HUES64 (cell line): Measurements from ENCODE around the gene STARD13.

ENCODE experiments used
- H3K27ac ChIP-seq: 2 replicates; pipeline ENCODE4 v1.7.0; 2013; ENCODE audit warnings: low read depth, low read length, inconsistent platforms
- H3K27me3 ChIP-seq: 2 replicates; pipeline ENCODE4 v1.6.1; 2013; ENCODE audit warnings: mild to moderate bottlenecking, low read length; ENCODE audit not compliant: insufficient read depth
- H3K36me3 ChIP-seq: 2 replicates; pipeline ENCODE4 v1.6.1; 2013; ENCODE audit warnings: mild to moderate bottlenecking, low read length; ENCODE audit not compliant: insufficient read depth
- H3K4me1 ChIP-seq: 2 replicates; pipeline ENCODE4 v1.6.1; 2013; ENCODE audit warnings: mild to moderate bottlenecking, low read length, moderate library complexity; ENCODE audit not compliant: insufficient read depth
- H3K4me3 ChIP-seq: 2 replicates; pipeline ENCODE4 v1.5.1; 2013; ENCODE audit warnings: mild to moderate bottlenecking, low read length, moderate library complexity
- H3K9ac ChIP-seq: 2 replicates; pipeline ENCODE4 v1.6.1; 2013; ENCODE audit warnings: mild to moderate bottlenecking, low read depth, low read length
- H3K9me3 ChIP-seq: 2 replicates; pipeline ENCODE4 v1.6.1; 2013; ENCODE audit warnings: low read depth, low read length; ENCODE audit not compliant: insufficient read depth
- WGBS: fragments of 150-250, 120-280 bp; methylation state at CpG from one replicate; pipeline ENCODE4 v1.1.7; 2013; ENCODE audit warnings: missing lambda C conversion rate; 5-methylcytosine and 5-hydroxymethylcytosine counted together

STARD13 gene

DNA sequence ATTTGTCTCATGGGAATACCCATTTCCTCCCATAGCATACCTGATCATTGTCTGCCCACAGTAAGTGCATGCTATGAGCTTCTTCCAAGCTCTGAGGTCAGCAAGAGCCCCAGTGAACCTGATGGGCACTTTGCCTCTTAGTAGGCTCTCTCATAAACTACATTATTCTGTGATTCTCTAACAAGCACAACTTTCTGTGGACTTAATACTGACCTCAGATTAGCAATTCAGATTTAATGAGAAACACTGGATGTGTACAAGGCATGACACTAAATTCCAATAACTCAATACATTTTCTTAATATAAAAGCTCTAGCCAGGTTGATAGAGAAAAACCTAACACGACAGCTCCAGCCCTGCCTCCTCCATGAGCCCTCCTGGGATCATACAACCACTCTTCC, 23.3 kb upstream of the STARD13 start:
- 83% methylated on average over 1 of the region's 1 CpG for WGBS
- H3K9me3 ChIP-seq: no peaks in the 10 kb centered on the region
- no peaks in the 10 kb centered on the region for H3K36me3 ChIP-seq
- no peak overlapping the region for H3K9ac ChIP-seq
- no peaks in the 10 kb centered on the region for H3K27me3 ChIP-seq
- H3K27ac ChIP-seq: no peak overlapping the region
- no peak overlapping the region for H3K4me3 ChIP-seq
- 0 out of 2 replicates have a peak, but pooled peaks cover 3% of the 10 kb centered on the region for H3K4me1 ChIP-seq

DNA sequence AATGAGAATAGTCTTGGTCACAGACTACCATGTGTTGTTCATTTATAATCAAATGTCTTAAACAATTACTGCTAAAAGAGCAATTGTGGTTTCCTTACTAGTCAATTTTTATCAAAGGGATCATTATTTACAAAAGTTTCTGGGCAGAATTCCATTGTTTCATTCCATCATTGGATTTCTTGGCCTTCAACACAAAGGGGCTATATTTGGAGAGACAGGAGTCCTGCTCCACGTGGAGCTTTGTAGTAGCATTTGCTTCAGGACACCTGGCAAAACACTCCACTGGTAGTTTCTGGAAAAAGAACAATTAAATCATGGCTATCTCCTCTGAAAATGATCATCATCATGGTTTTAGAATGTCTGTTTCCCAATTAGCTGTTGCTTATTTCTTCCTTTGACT, 22.3 kb upstream of the STARD13 start:
- H3K4me1 ChIP-seq: 0 out of 2 replicates have a peak, but pooled peaks cover 3% of the 10 kb centered on the region
- H3K27me3 ChIP-seq: no peaks in the 10 kb centered on the region
- no peaks in the 10 kb centered on the region for H3K9me3 ChIP-seq
- no peak overlapping the region for H3K9ac ChIP-seq
- no peak overlapping the region for H3K4me3 ChIP-seq
- 85% methylated on average over 1 of the region's 1 CpG for WGBS
- no peaks in the 10 kb centered on the region for H3K36me3 ChIP-seq
- H3K27ac ChIP-seq: no peak overlapping the region

DNA sequence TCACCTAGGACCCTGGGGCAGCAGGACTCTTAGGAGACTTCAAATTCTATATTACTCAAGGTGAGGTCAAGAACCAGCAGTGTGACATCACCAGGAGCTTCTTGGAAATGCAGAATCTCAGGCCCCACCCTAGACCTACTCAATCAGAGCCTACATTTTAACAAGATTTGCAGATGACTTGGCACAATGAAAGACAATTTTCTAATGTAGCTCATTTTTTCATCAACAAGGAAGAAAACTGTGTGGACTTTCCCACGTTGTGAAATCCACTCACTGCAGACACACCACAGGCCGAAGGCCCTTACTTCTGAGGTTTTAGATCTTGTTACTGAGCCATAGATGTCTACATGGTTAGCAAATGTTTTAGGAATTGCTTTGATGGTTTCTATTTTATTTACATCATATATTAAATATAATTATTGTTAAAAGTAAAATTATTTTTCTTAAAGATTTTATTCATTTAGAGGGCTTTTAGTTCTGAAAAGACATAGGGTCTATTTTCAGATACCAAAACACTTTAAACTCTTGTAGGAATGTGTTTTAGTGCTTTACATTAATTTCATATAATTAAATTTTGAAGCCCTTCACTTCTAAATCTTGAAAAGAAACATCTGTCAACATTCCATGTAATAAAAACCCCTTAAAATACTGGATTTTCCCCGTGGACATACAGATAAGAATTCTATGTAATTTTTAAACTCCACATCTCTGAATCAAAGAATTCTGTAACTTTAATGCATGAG, 18.5 kb upstream of the STARD13 start:
- Histone ChIP-seq H3K9me3 (no peaks in the 10 kb centered on the region), H3K27ac (no peak overlapping the region), H3K4me1 (no peaks in the 10 kb centered on the region), H3K27me3 (no peaks in the 10 kb centered on the region), H3K36me3 (no peaks in the 10 kb centered on the region), H3K9ac (no peak overlapping the region), H3K4me3 (no peak overlapping the region)
- WGBS: 98% methylated on average over 3 of the region's 3 CpGs

DNA sequence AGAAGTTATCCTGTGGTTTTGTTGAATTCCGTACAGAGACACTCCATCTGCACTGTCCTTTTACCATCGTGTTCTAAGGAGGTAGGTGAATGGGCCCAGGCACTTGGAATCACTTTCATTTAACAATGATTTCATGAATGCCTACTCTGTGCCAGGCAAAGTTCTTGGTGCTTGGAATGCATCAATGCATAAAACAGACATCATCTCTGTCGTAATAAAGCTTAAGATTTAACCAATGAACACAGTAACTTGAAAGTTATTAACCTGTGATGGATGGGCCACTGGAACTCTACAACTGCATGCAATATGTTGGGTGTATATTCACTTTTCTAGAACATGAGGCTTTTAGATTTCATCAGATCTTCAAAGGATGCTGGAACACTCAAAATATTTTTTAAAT, 14.1 kb upstream of the STARD13 start:
- no peaks in the 10 kb centered on the region for H3K36me3 ChIP-seq
- H3K9me3 ChIP-seq: no peaks in the 10 kb centered on the region
- no peak overlapping the region for H3K9ac ChIP-seq
- 90% methylated on average over 3 of the region's 3 CpGs for WGBS
- H3K4me1 ChIP-seq: no peaks in the 10 kb centered on the region
- H3K27ac ChIP-seq: no peak overlapping the region
- no peak overlapping the region for H3K4me3 ChIP-seq
- H3K27me3 ChIP-seq: no peaks in the 10 kb centered on the region

DNA sequence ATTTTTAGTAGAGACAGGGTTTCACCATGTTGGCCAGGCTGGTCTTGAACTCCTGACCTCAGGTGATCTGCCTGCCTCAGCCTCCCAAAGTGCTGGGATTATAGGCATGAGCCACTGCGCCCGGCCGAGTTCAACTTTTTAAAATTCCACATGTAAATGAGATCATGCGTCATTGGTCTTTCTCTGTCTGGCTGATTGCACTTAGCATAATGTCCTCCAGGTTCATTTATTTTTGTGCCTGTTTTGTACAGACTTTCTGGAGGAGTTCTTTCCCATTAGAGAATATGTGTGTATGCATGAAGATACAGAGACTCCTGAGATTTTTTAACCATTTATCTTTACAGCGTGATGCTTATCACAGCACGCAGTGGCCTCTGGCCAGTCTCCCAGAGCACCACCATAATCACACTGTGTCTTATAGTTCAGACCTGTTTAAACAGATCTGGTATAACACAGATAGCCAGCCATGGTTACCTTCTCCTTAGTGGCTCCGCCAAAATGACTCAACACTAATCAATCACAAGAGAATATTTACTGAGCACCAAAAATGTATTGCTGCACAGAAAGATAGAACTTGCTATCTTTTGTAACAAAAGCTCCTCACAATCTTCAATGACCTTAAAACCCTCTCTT, 11.4 kb upstream of the STARD13 start:
- no peak overlapping the region for H3K27ac ChIP-seq
- H3K36me3 ChIP-seq: no peaks in the 10 kb centered on the region
- H3K27me3 ChIP-seq: no peaks in the 10 kb centered on the region
- H3K9ac ChIP-seq: no peak overlapping the region
- 95% methylated on average over 7 of the region's 7 CpGs for WGBS
- H3K4me1 ChIP-seq: no peaks in the 10 kb centered on the region
- no peaks in the 10 kb centered on the region for H3K9me3 ChIP-seq
- H3K4me3 ChIP-seq: no peak overlapping the region

DNA sequence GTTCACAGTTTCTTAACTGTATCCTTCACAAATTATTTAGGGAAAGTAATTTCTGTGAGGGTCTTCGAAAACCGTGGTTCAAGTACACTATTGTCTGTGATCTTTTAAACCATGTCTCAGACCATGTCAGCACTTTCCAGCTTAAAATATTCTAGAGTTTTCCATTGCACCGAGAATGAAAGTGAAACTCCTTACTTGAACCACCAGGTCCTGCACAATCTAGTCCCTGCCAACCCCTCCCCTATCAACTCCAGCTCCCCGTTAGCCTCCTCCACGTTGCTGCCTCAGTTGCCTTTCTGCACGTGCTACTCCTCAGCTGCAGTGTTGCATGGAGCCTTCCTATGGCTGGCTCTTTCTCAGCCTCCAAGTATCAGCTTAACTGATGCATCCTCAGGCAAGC, 7.2 kb upstream of the STARD13 start:
- Histone ChIP-seq H3K4me3 (no peak overlapping the region), H3K4me1 (no peaks in the 10 kb centered on the region), H3K27me3 (no peaks in the 10 kb centered on the region), H3K27ac (no peak overlapping the region), H3K9ac (no peak overlapping the region), H3K9me3 (no peaks in the 10 kb centered on the region), H3K36me3 (no peaks in the 10 kb centered on the region)
- WGBS: 90% methylated on average over 6 of the region's 6 CpGs

DNA sequence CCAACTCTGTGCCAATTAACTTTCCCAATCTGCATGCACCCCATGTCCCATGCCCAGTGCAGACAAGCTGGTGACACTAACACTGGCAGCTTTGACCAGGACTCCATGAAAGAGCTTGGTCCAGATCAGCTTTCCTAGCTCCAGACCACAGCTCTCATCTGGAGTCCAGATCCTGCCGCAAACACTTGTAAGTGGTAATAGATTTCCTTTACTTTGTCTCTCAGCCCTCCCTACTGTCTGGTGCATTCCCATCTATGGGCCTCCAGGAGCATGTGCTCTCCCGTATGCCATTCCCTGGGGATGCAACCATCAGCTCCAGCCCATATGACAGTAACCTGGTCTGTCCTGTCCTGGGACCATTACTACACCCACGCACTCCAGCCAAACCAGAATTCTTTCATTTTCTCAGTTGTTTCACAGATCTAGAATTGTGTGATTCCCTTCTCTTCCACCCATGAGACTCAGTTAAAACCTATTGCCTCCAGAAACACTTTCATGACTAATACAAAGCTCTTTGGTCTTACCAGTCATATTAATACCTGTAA, 4.9 kb upstream of the STARD13 start:
- Histone ChIP-seq H3K9me3 (no peaks in the 10 kb centered on the region), H3K27me3 (no peaks in the 10 kb centered on the region), H3K36me3 (no peaks in the 10 kb centered on the region), H3K27ac (no peak overlapping the region), H3K4me3 (no peak overlapping the region), H3K9ac (no peak overlapping the region), H3K4me1 (peaks cover 7% of the 10 kb centered on the region; the same call in 1 of the 2 replicates)
- 95% methylated on average over 3 of the region's 3 CpGs for WGBS

DNA sequence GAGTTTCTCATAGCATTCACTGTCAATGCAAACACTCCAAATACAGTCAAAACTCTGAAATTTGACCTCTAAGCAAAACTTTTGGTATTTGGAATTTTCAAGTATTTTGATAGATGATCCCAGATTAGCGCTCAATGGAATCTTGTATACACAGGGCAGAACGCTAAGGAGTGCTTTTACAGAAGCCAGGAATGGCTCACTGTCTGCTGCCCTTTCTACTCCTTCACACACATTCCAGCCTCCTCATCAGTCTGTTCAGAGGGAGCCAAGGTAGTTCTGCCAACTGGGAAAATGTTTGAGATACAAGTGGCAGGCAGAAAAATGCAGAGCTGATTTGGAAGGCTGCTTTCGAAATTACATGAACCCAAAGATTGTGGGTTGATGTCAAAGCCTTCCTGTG, 4.4 kb upstream of the STARD13 start:
- Histone ChIP-seq H3K9ac (no peak overlapping the region), H3K4me1 (peaks cover 12% of the 10 kb centered on the region), H3K9me3 (no peaks in the 10 kb centered on the region), H3K4me3 (no peak overlapping the region), H3K27ac (no peak overlapping the region), H3K27me3 (no peaks in the 10 kb centered on the region), H3K36me3 (no peaks in the 10 kb centered on the region)
- 91% methylated on average over 3 of the region's 3 CpGs for WGBS

DNA sequence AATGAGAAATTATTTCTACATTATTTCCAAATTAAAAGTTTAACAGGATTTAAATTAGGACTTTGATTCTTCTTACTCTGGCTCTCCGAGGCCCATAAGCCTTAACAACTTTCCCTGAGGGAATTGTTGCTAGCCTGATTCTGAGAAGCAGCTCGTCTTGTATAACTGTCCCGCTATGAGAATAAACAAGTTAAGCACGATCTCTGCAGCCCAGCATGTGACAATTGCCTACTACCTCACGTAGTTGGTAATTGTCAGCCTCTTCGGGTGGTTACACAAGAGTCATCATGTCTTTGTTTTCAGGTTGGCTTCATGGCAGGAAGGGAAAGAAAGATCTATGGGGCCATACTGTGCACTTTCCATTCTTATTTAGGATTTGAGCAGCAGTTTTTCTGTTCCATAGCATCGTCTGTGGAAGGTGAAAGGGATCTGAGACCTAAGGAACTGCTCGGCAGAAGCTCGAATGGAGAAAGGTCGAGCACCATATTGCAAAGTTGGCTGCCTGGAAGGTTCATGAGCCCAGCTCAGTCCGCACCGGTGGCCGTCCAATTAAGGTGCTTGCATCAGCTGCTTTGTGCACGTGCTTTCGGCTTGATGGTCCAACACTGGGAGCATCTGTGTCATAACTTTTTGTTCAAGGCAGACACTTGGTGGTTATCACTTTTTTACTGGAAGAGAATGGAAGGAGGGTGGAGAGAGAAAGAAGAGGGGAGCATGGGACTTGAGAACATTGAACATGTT, 1.8 kb upstream of the STARD13 start:
- WGBS: 90% methylated on average over 15 of the region's 15 CpGs
- Histone ChIP-seq H3K27me3 (no peaks in the 10 kb centered on the region), H3K36me3 (no peaks in the 10 kb centered on the region), H3K9ac (no peak overlapping the region), H3K4me3 (no peak overlapping the region), H3K27ac (no peak overlapping the region), H3K9me3 (no peaks in the 10 kb centered on the region), H3K4me1 (peaks cover 19% of the 10 kb centered on the region)

DNA sequence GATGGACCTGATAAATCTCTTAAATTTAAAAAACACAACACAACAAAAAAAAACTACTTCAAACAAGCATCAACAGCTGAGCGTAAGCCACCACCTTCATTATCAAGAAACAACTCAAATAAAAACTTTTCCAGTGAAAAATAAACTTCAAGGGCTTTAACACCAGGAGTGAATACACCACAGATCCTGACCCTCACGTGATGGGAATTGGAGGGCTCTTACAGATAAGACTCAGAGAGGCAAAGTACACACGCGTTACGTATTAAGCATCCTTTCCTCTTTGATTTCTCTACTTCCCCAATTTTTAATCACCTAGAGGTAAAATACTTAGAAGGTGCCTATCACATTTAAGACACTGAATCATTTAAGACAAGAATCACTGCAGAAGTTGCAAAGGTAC, 573 bp upstream of the STARD13 start:
- Histone ChIP-seq H3K9ac (peak overlapping the region; percentile 37), H3K27ac (no peak overlapping the region), H3K36me3 (no peaks in the 10 kb centered on the region), H3K27me3 (no peaks in the 10 kb centered on the region), H3K4me1 (peaks cover 19% of the 10 kb centered on the region), H3K4me3 (peak overlapping the region; percentile 67), H3K9me3 (no peaks in the 10 kb centered on the region)
- 83% methylated on average over 5 of the region's 5 CpGs for WGBS

DNA sequence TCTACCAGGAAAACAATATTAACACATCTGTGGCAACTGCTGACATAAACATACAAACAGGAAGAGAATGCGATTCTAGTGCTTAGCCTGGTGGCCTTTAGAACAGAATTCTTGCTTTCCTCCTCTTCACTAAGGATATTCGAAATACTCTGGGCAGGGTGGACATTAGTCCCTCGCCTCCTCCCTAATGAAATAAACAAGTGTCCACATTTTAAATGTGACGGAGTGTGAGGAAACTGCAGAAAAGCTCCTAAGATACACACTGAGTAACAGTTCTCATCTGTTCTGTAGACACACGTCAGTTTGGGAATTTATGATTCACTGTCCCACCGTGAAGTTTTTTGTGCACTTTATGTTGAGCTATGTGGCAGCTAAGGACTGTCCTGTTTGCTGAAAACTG, 639 bp downstream of the STARD13 start:
- H3K9ac ChIP-seq: peak overlapping the region; percentile 65
- no peaks in the 10 kb centered on the region for H3K9me3 ChIP-seq
- no peaks in the 10 kb centered on the region for H3K27me3 ChIP-seq
- H3K4me1 ChIP-seq: peaks cover 19% of the 10 kb centered on the region
- peak overlapping the region; percentile 67 for H3K4me3 ChIP-seq
- 71% methylated on average over 6 of the region's 6 CpGs for WGBS
- peak overlapping the region; percentile 42; the same call in 1 of the 2 replicates for H3K27ac ChIP-seq
- no peaks in the 10 kb centered on the region for H3K36me3 ChIP-seq
